GM19023 (cell line): ENCODE data around the gene RRP9.
A peak's percentile ranks its signal among the peaks of the same experiment; 100 is the strongest.

Experiments
- ATAC-seq: cut with Tn5 transposase; IDR thresholded peaks from one replicate; pipeline ENCODE4 v1.9.1; 2021; ENCODE audit warnings: mild to moderate bottlenecking, moderate library complexity; ENCODE audit not compliant: unreplicated experiment

RRP9 gene

GRCh38 chr3:51957520-51958205, 16.0 kb upstream of the RRP9 start:
- ATAC-seq = no peak

GRCh38 chr3:51955893-51956770, 14.4 kb upstream of the RRP9 start:
- ATAC-seq = no peak

DNA sequence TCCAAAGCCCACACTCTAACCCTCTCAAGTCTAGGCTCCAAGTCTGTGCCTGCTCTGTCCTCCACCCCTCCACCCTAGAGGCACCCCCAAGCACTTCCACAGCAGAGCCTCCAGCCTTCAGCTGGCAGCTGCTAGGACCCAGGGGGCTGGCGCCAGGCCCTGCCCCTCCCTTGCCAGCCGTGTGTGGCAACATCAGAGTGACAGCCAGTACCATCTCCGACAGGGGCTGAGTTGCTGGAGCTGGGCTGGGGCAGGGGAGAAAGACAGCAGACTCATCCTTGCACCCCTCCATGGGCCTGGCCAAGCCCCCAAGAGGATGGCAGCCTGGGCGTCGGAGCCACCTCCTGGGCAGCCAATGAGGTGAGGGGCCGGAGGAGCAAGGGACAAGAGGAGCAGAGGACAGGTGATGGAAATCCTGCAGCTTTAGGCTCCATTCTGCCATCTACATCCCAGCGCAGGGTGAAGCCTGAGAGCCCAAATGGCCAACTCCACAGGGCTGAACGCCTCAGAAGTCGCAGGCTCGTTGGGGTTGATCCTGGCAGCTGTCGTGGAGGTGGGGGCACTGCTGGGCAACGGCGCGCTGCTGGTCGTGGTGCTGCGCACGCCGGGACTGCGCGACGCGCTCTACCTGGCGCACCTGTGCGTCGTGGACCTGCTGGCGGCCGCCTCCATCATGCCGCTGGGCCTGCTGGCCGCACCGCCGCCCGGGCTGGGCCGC, 13.6 kb upstream of the RRP9 start, which contains the start of gene GPR62:
Gene GPR62 (plus strand): TSS at position 207 of the 718 bp plus-strand sequence. CDS start 272 bp downstream, at position 479.
- ATAC-seq = no peak

- no peak for ATAC-seq
Observed at GRCh38 chr3:51954713-51955112, 13.0 kb upstream of the RRP9 start.

DNA sequence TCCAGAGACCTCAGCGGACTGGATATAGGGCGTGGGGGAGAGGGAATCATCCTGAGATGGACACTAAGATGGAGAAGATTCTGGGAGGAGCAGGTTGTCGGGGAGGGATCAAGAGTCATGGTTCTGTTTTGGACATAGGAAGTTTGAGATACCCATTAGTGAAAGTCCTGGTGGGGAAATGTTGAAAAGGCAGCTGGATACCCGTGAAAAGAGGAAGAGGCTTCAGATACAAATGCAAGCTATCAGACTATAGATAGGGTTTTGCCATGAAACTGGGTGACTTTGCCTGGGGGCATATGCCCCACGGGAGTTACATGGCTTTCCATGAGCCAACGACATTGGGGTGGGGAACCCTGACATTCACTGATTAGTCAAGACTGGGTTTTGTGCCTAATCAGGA, 12.4 kb upstream of the RRP9 start:
- no peak for ATAC-seq

GRCh38 chr3:51953445-51953844, 11.7 kb upstream of the RRP9 start:
- ATAC-seq = no peak

GRCh38 chr3:51950899-51951298, 9.2 kb upstream of the RRP9 start:
- no peak for ATAC-seq

DNA sequence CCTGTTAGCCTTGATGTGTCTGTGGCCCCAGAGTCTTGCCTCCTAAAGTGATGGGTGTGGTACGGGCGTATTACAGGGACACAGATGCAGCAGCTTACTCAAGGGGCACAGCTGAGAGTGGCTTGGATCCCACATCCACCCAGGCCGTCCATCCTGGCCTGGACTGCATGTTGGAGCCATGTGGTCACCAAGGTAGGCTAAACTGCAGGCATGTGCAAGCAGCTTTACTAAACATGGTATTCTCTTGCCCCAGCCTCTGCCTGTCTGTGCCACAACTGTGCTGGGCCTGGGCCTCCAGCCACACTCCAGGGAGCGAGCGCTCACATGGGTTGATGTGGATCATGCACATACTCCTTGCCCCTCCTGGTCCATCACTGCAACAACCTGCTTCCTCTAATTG, 7.4 kb upstream of the RRP9 start:
- no peak for ATAC-seq

GRCh38 chr3:51948016-51948580, 6.4 kb upstream of the RRP9 start:
- no peak for ATAC-seq

- no peak for ATAC-seq
Observed at GRCh38 chr3:51947215-51947900, 5.7 kb upstream of the RRP9 start.

- ATAC-seq = no peak
Observed at GRCh38 chr3:51946796-51947195, 5.1 kb upstream of the RRP9 start.

DNA sequence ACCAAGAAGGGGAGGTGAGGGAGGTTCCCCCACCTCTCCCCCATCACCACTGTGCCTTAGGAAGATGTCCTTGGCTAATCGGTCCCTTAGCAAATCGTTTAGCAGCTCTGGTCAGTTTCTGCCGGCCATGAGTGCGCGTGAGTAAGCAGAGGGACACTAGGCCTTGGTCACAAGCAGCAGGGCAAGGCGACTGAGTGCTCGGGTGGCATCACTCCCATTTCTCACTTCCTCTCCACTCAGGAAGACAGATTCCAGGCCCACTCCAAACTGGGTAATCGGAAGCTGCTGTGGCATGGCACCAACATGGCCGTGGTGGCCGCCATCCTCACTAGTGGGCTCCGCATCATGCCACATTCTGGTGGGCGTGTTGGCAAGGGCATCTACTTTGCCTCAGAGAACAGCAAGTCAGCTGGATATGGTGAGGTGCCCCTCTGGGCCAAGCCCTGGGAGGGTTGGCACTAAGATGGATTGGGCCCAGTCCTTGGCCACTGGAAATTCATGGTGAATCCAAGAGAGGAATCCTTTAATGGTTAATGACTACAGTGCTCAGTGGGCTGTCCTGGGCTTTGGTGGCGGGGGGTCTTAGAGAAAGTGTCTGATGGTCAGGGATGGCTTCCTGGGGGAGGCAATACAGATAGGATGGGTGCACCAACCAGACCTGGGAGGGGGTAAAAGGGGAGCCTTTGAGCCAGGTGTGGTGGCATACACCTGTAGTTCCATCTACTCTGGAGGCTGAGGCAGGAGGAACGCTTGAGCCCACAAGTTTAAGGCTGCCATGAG, 4.4 kb upstream of the RRP9 start:
- ATAC-seq = no peak

DNA sequence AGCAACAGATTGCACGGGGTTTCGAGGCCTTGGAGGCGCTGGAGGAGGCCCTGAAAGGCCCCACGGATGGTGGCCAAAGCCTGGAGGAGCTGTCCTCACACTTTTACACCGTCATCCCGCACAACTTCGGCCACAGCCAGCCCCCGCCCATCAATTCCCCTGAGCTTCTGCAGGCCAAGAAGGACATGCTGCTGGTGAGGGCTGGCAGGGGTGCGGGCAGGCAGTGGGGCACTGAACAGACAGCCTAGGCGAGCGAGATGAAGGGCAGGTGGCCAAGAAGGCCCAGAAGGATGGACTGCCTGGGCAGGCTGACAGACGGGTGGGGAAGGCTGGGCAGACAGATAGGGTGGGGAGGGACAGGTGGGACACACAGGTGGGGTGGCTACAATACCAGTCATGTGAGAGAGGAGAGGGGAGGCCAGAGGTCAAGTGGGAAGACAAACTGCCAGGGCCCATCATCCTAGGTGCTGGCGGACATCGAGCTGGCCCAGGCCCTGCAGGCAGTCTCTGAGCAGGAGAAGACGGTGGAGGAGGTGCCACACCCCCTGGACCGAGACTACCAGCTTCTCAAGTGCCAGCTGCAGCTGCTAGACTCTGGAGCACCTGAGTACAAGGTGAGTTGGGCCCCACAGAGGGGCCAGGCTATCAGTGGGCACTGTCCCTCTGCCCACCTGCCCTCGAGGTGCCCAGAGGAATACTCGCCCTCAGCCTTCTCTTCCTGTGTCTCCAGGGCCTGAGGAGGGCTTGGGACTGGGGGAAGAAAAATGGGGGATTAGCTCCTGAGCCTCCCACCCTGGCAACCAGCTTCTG, 3.5 kb upstream of the RRP9 start:
- no peak for ATAC-seq

DNA sequence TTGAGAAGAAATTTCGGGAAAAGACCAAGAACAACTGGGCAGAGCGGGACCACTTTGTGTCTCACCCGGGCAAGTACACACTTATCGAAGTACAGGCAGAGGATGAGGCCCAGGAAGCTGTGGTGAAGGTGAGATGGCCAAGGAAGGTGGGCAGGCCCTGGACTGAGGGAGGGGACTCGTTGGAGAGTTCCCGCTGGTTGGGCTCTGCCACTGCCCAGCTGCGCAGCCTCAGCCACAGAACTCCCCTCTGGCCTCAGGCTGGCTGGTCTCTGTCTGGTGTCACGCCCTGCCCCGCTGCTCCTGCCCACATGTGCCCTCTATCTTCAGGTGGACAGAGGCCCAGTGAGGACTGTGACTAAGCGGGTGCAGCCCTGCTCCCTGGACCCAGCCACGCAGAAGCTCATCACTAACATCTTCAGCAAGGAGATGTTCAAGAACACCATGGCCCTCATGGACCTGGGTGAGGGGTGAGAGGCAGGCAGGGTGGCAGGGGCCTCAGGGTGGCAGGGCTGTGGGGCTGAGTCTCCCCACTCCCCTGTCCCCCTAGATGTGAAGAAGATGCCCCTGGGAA, 2.8 kb upstream of the RRP9 start:
- no peak for ATAC-seq

DNA sequence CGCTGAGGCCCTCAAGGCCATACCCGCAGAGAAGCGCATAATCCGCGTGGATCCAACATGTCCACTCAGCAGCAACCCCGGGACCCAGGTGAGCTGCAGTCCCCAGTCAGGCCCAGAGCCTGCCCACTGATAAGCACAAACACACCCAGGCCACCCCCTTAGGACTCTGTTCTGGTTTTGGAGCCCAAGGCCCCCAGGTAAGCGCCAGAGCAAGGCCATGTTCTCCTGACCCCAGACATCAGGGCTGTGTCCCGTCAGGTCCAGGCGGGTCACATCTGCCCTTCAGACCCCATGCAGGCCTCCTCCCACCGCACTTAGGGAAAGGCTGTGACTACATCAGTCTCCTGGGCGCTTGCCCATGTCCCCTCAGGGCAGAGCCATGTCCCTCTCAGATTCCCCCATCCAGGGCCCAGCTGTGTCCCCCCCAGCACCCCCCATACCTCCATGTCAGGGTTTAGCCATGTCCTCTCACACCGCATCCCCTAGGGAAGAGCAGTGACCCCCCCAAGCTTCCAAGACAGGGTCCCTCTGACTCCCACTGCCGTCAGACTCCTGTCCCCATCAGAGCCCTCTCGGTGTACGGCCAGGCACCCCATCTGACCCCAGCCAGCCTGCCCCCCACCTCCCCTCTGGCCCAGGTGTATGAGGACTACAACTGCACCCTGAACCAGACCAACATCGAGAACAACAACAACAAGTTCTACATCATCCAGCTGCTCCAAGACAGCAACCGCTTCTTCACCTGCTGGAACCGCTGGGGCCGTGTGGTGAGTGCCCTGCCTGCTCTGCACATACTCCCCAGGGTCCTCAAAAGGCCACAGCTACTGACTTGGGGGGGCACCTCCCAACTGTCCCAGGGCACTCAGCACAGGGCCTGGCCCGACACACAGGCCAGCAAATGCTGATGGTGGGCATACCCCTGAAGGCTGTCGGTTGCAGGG, 2.0 kb upstream of the RRP9 start:
- no peak for ATAC-seq

DNA sequence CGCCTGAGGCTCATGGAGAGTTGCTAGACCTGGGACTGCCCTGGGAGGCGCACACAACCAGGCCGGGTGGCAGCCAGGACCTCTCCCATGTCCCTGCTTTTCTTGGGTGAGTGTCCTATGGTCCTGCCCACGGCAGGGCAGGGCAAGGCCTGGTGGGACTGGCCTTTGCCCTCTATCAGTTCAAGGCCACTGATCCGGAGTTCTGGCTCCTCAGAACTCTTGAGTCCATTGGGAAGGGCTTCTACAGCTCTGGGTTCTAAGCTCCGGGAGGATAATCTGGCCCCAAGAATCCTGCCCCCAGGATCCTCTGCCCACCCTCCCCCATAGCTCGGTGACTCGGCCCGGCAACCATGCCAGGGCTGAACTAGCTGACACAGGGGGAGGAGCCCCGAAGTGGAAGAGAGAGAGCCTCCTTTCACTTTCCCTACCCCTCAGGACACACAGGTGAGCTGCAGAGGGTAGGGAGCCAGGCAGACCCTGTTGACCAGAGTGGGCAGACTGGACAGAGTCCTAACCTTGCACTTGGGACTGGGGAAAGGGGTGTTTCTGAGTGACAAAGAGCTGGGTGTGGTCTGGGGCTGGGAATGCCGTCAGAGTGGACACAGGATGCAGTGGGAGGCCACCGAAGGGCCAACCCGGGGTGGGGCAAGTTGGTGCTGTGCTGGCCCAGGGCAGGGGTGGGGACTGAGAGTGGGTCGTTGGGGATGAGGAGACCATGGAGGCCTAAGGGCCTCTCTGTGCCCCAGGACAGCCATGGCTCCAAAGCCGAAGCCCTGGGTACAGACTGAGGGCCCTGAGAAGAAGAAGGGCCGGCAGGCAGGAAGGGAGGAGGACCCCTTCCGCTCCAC, 1.1 kb upstream of the RRP9 start:
- peak; percentile 22 for ATAC-seq

DNA sequence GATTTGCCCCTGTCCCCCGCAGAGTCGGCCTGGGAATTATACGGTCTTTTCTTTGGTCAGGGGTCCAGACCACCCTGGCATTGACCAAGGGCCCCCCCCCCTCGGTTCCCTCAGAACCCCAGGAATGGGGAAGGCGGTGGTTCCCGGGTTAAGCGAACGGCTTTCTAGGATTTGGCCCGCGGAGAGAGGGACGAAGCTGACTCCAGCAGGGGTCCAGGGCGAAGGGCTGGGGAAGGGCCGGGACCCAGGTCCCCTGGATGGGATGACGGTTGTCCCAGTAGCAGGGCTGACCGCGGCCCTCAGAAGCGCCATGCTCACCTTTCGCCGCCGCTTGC, 274 bp downstream of the RRP9 start:
- ATAC-seq = no peak
